Superior temporal gyrus (tissue), 1 donor: ENCODE results near the gene C14orf119.

Experiments used
- DNase-seq: peaks from one replicate; pipeline ENCODE4 v3.0.0-alpha.2; 2016; ENCODE audit errors: extremely low spot score

The C14orf119 gene

GRCh38 chr14:23149745-23150144, 54.4 kb downstream of the C14orf119 start:
- no peak for DNase-seq
